WTC11 (cell line): ENCODE data around the gene RSPH1. TPM values are rescaled to one million over a fixed set of nuclear protein-coding genes. Genes with fewer than 3 reads are reported as not detected.

Source experiments
- ATAC-seq: fragments of 200-7000 bp; cut with Tn5 transposase; 2 replicates; pipeline ENCODE4 v1.10.0; 2021; ENCODE audit warnings: mild to moderate bottlenecking, moderate library complexity
- CTCF ChIA-PET: fragments of 300-600 bp; sonication (Branson Sonifier 250); formaldehyde crosslinking; loops from one replicate; lab custom pipeline; 2021; ENCODE audit warnings: antibody characterized with exemption; lab: Charles Lee
- POLR2A ChIA-PET: fragments of 350-600 bp; sonication (Branson Sonifier 250); formaldehyde crosslinking; loops from one replicate; lab custom pipeline; 2021; ENCODE audit warnings: antibody characterized with exemption; lab: Charles Lee
- DNase-seq: peaks from one replicate; pipeline ENCODE4 v3.0.0; 2021; ENCODE audit warnings: low spot score
- H3K27ac Mint-ChIP-seq: 2 replicates; pipeline ENCODE4 v1.8.0; 2021; ENCODE audit warnings: mixed read lengths
- H3K27me3 Mint-ChIP-seq: 2 replicates; pipeline ENCODE4 v1.8.0; 2021; ENCODE audit warnings: low read depth, mild to moderate bottlenecking, moderate library complexity, mixed read lengths
- H3K36me3 Mint-ChIP-seq: 2 replicates; pipeline ENCODE4 v1.8.0; 2021; ENCODE audit warnings: mixed read lengths
- H3K4me1 Mint-ChIP-seq: 2 replicates; pipeline ENCODE4 v1.8.0; 2022; ENCODE audit warnings: mixed read lengths
- H3K4me3 Mint-ChIP-seq: 2 replicates; pipeline ENCODE4 v1.8.0; 2021; ENCODE audit warnings: mild to moderate bottlenecking, moderate library complexity, mixed read lengths
- H3K9me3 Mint-ChIP-seq: 2 replicates; pipeline ENCODE4 v1.8.0; 2021; ENCODE audit warnings: mixed read lengths
- AFF4 ChIP-seq: sonication (generic); formaldehyde crosslinking; IDR thresholded peaks from 2 replicates; pipeline ENCODE4 v1.8.1; 2023; ENCODE audit warnings: mild to moderate bottlenecking, missing genetic modification reagents, borderline replicate concordance
- ATF1 ChIP-seq: sonication (generic); formaldehyde crosslinking; IDR thresholded peaks from 2 replicates; pipeline ENCODE4 v1.8.1; 2023; ENCODE audit warnings: mild to moderate bottlenecking, moderate library complexity, missing genetic modification reagents
- E2F5 ChIP-seq: sonication (generic); formaldehyde crosslinking; IDR thresholded peaks from 2 replicates; pipeline ENCODE4 v1.8.1; 2022; ENCODE audit warnings: mild to moderate bottlenecking, moderate library complexity, missing genetic modification reagents
- EMX1 ChIP-seq: fragments of 250-450 bp; sonication (Bioruptor Pico); IDR thresholded peaks from 2 replicates; pipeline ENCODE4 v1.8.0; 2021; ENCODE audit warnings: mild to moderate bottlenecking
- FOXK1 ChIP-seq: sonication (generic); formaldehyde crosslinking; IDR thresholded peaks from 2 replicates; pipeline ENCODE4 v1.8.0; 2022; ENCODE audit warnings: mild to moderate bottlenecking, moderate library complexity, missing genetic modification reagents
- GABPB1 ChIP-seq: sonication (generic); formaldehyde crosslinking; IDR thresholded peaks from 2 replicates; pipeline ENCODE4 v1.8.1; 2023; ENCODE audit warnings: mild to moderate bottlenecking, missing genetic modification reagents
- GTF2I ChIP-seq: fragments of 250-450 bp; sonication (Bioruptor Pico); conservative IDR thresholded peaks from 2 replicates; pipeline ENCODE4 v1.4.0; 2021; ENCODE audit warnings: mild to moderate bottlenecking
- IRF1 ChIP-seq: sonication (generic); formaldehyde crosslinking; IDR thresholded peaks from 2 replicates; pipeline ENCODE4 v1.8.0; 2023; ENCODE audit warnings: missing genetic modification reagents
- PRRX2 ChIP-seq: fragments of 250-450 bp; sonication (Bioruptor Pico); IDR thresholded peaks from 2 replicates; pipeline ENCODE4 v1.8.0; 2021; ENCODE audit warnings: mild to moderate bottlenecking
- SMAD3 ChIP-seq: sonication (generic); formaldehyde crosslinking; IDR thresholded peaks from 2 replicates; pipeline ENCODE4 v1.8.0; 2022; ENCODE audit warnings: missing genetic modification reagents, mild to moderate bottlenecking, borderline replicate concordance
- SMAD4 ChIP-seq: sonication (generic); formaldehyde crosslinking; IDR thresholded peaks from 2 replicates; pipeline ENCODE4 v1.8.0; 2022; ENCODE audit warnings: mild to moderate bottlenecking, missing genetic modification reagents
- SOX15 ChIP-seq: fragments of 250-450 bp; sonication (Bioruptor Pico); IDR thresholded peaks from 2 replicates; pipeline ENCODE4 v1.9.0; 2021; ENCODE audit warnings: mild to moderate bottlenecking
- TCF7 ChIP-seq: sonication (generic); formaldehyde crosslinking; IDR thresholded peaks from 2 replicates; pipeline ENCODE4 v1.8.0; 2022; ENCODE audit warnings: mild to moderate bottlenecking, low read depth, missing genetic modification reagents, moderate library complexity
- TEAD4 ChIP-seq: sonication (generic); formaldehyde crosslinking; IDR thresholded peaks from 2 replicates; pipeline ENCODE4 v1.8.0; 2022; ENCODE audit warnings: mild to moderate bottlenecking, missing genetic modification reagents
- TP53 ChIP-seq: sonication (generic); formaldehyde crosslinking; IDR thresholded peaks from 2 replicates; pipeline ENCODE4 v1.8.1; 2023; ENCODE audit warnings: mild to moderate bottlenecking, missing genetic modification reagents
- ZMAT4 ChIP-seq: fragments of 250-450 bp; sonication (Bioruptor Pico); IDR thresholded peaks from 2 replicates; pipeline ENCODE4 v1.9.0; 2021; ENCODE audit warnings: mild to moderate bottlenecking
- ZNF416 ChIP-seq: fragments of 250-450 bp; sonication (Bioruptor Pico); IDR thresholded peaks from 2 replicates; pipeline ENCODE4 v1.9.0; 2021; ENCODE audit warnings: mild to moderate bottlenecking, inconsistent platforms
- ZNF423 ChIP-seq: fragments of 250-450 bp; sonication (Bioruptor Pico); IDR thresholded peaks from 2 replicates; pipeline ENCODE4 v2.1.2; 2022; ENCODE audit warnings: mild to moderate bottlenecking, moderate library complexity
- ZNF425 ChIP-seq: fragments of 250-450 bp; sonication (Bioruptor Pico); conservative IDR thresholded peaks from 2 replicates; pipeline ENCODE4 v1.9.0; 2021; ENCODE audit warnings: mild to moderate bottlenecking
- total RNA-seq: library from RNA; stranded (reverse); gene quantifications from 3 replicates; pipeline ENCODE4 v1.2.3, GENCODE V29; 2021

RSPH1 gene
- total RNA-seq, 1 experiment from 2014 or later = 0.11 TPM

GRCh38 chr21:42540396-42540795 lies 44.4 kb upstream of the RSPH1 start (continued):
- TF ChIP-seq SOX15 (no peak), AFF4 (CRISPR knock-in tag) (no peak), PRRX2 (no peak), ZNF416 (CRISPR knock-in tag) (no peak), TP53 (CRISPR knock-in tag) (no peak), IRF1 (CRISPR knock-in tag) (no peak), EMX1 (no peak), SMAD3 (CRISPR knock-in tag) (no peak), E2F5 (CRISPR knock-in tag) (no peak)
- TF ChIP-seq, all 79 proteins: peak for 0

- peaks cover 10% of the 10 kb centered on the region for H3K4me1 Mint-ChIP-seq
- peak; percentile 87 for ATAC-seq
- no peaks in the 10 kb centered on the region for H3K9me3 Mint-ChIP-seq
- peaks cover 9% of the 10 kb centered on the region for H3K36me3 Mint-ChIP-seq
- CTCF ChIA-PET = interaction anchor here (0.5 to 4.4 kb wide), 9 partner anchors 15 to 293 kb away, joined by 3 to 14 read pairs (median 3); no protein-coding TSS in a partner anchor
- POLR2A ChIA-PET = no interaction called here
- TF ChIP-seq SMAD4 (CRISPR knock-in tag) (no peak), PRRX2 (no peak)
- H3K27me3 Mint-ChIP-seq = no peaks in the 10 kb centered on the region
- peak; percentile 68 for DNase-seq
- H3K27ac Mint-ChIP-seq = peak overlapping the region; percentile 87
- no peak overlapping the region for H3K4me3 Mint-ChIP-seq
Observed at GRCh38 chr21:42539931-42540343, 43.9 kb upstream of the RSPH1 start.

GRCh38 chr21:42539342-42539741 lies 43.3 kb upstream of the RSPH1 start:
- Mint-ChIP-seq H3K4me1 (peaks cover 10% of the 10 kb centered on the region), H3K4me3 (no peak overlapping the region), H3K36me3 (peaks cover 13% of the 10 kb centered on the region), H3K9me3 (no peaks in the 10 kb centered on the region), H3K27ac (peak overlapping the region; percentile 87; the same call in 1 of the 2 replicates)
- ATAC-seq (no peak), DNase-seq (no peak)
- POLR2A ChIA-PET = no interaction called here
- TF ChIP-seq IRF1 (CRISPR knock-in tag) = no peak
- TF ChIP-seq, all 79 proteins: peak for 0
- CTCF ChIA-PET = interaction anchor here (0.6 to 4.4 kb wide), 9 partner anchors 15 to 293 kb away, joined by 3 to 14 read pairs (median 3); no protein-coding TSS in a partner anchor
- H3K27me3 Mint-ChIP-seq = no peaks in the 10 kb centered on the region

- Mint-ChIP-seq H3K36me3 (peaks cover 13% of the 10 kb centered on the region), H3K4me3 (no peak overlapping the region), H3K9me3 (no peaks in the 10 kb centered on the region), H3K4me1 (peaks cover 10% of the 10 kb centered on the region), H3K27ac (no peak overlapping the region), H3K27me3 (no peaks in the 10 kb centered on the region)
- ATAC-seq = no peak
- no peak for DNase-seq
- ChIA-PET POLR2A (interaction anchor here (0.8 kb wide), 1 partner anchor 55 kb away, joined by 3 read pairs; no protein-coding TSS in a partner anchor), CTCF (interaction anchor here (0.9 to 4.4 kb wide), 4 partner anchors 16 to 71 kb away, joined by 3 to 14 read pairs (median 10); no protein-coding TSS in a partner anchor)
- no peak for TF ChIP-seq ZMAT4 (CRISPR knock-in tag)
- no peak for TF ChIP-seq FOXK1 (CRISPR knock-in tag)
- TF ChIP-seq GABPB1 (CRISPR knock-in tag) = no peak
- no peak for TF ChIP-seq ZNF423 (CRISPR knock-in tag)
- no peak for TF ChIP-seq EMX1
- no peak for TF ChIP-seq ZNF425 (CRISPR knock-in tag)
- no peak for TF ChIP-seq ATF1 (CRISPR knock-in tag)
- no peak for TF ChIP-seq TEAD4 (CRISPR knock-in tag)
- TF ChIP-seq GTF2I = no peak
- no peak for TF ChIP-seq TCF7
- TF ChIP-seq SMAD4 (CRISPR knock-in tag) = no peak
Observed at GRCh38 chr21:42538479-42539275, 42.7 kb upstream of the RSPH1 start.
